LHCN-M2 (cell line): Measurements from ENCODE around the gene GOLGA8F. TPM values are rescaled to one million over a fixed set of nuclear protein-coding genes. Genes with fewer than 3 reads are reported as not detected.
"Not testable (repeated sequence)": the region's sequence is repeated elsewhere in the genome, so short reads cannot be mapped to it uniquely, and the experiment has no call there.

ENCODE experiments used
- DNase-seq: peaks from one replicate; pipeline ENCODE4 v3.0.0-alpha.2; 2012; ENCODE audit warnings: low read depth
- polyA plus RNA-seq: library from polyadenylated mRNA; unstranded; fragments of >200 nt; gene quantifications from one replicate; pipeline ENCODE4 v1.2.1, GENCODE V29; 2012; ENCODE audit warnings: missing spikeins
- total RNA-seq: library from RNA; depleted of rRNA; stranded (reverse); fragments of >200 nt; gene quantifications from 2 replicates; pipeline ENCODE4 v1.2.3, GENCODE V29; 2014; rRNA removed

The GOLGA8F gene
- total RNA-seq: 0.06 and 0.11 TPM in 2 replicates
- polyA plus RNA-seq: 0.04 TPM

- DNase-seq: not testable (repeated sequence)
These were observed at the start of gene GOLGA8F for GRCh38 chr15:28378364-28378763. TSS of gene GOLGA8F (plus strand) at chr15:28378664. CDS start at chr15:28378762, 98 bp downstream.

GRCh38 chr15:28357984-28358383, 20.5 kb upstream of the GOLGA8F start, which contains the start of gene GOLGA6L24:
TSS of gene GOLGA6L24 (minus strand) at chr15:28358084. CDS start at chr15:28358023, 61 bp downstream.
- not testable (repeated sequence) for DNase-seq

- DNase-seq: not testable (repeated sequence)
These were observed 13.0 kb upstream of the GOLGA8F start for GRCh38 chr15:28365502-28365901.

GRCh38 chr15:28380053-28380452, 1.6 kb downstream of the GOLGA8F start:
- not testable (repeated sequence) for DNase-seq

GRCh38 chr15:28396022-28396421, 17.6 kb downstream of the GOLGA8F start:
- DNase-seq: not testable (repeated sequence)

- DNase-seq: not testable (repeated sequence)
These were observed 24.4 kb downstream of the GOLGA8F start for GRCh38 chr15:28402774-28403435.

GRCh38 chr15:28420470-28420869, 42.0 kb downstream of the GOLGA8F start:
- not testable (repeated sequence) for DNase-seq

- DNase-seq: not testable (repeated sequence)
These were observed 57.1 kb downstream of the GOLGA8F start for GRCh38 chr15:28435594-28435993.

Other genes starting within 250 kb of the GOLGA8F start
- gene HERC2, start 56.5 kb upstream of the GOLGA8F start, total RNA-seq: 34.8 and 37.1 TPM in 2 replicates
- gene GOLGA6L24, start 20.6 kb upstream of the GOLGA8F start, total RNA-seq: not detected in 2 replicates
- gene GOLGA8G, start 154.3 kb downstream of the GOLGA8F start, total RNA-seq: under 0.01 and 0.11 TPM in 2 replicates
- gene GOLGA6L25, start 174.9 kb downstream of the GOLGA8F start, total RNA-seq: not detected in 2 replicates